H1 (cell line): ENCODE measurements around the gene NSF. TPM values are rescaled to one million over a fixed set of nuclear protein-coding genes. Genes with fewer than 3 reads are reported as not detected.

ENCODE experiments used
- CTCF ChIA-PET: fragments of 300-600 bp; sonication (Branson Sonifier 250); formaldehyde crosslinking; loops from one replicate; lab custom pipeline; 2021; ENCODE audit not compliant: partially characterized antibody; lab: Charles Lee
- POLR2A ChIA-PET: fragments of 300-600 bp; sonication (Branson Sonifier 250); formaldehyde crosslinking; loops from one replicate; lab custom pipeline; 2021; ENCODE audit warnings: inconsistent platforms; ENCODE audit not compliant: partially characterized antibody; lab: Charles Lee
- DNase-seq, 2 experiments: peaks; one replicate each; pipeline versions ENCODE4 v3.0.0 to v3.0.0-alpha.2; 2010 to 2022; ENCODE audit warnings: low spot score in 2 of 2, low read depth in 1 of 2, mixed read lengths in 1 of 2
- FAIRE-seq: peaks from 2 replicates; lab custom pipeline; 2011; peaks lifted over from hg19 to GRCh38; lab: Jason Lieb, UNC
- H2AFZ ChIP-seq: 2 replicates; pipeline ENCODE4 v1.8.1; 2012; ENCODE audit warnings: low read length, inconsistent platforms
- H2AK5ac ChIP-seq: 2 replicates; pipeline ENCODE4 v1.6.1; 2013; ENCODE audit warnings: low read depth, low read length
- H2BK120ac ChIP-seq: replicated peaks from 2 replicates; pipeline ENCODE3; 2013; ENCODE audit warnings: low read depth, low read length, inconsistent platforms
- H2BK12ac ChIP-seq: 2 replicates; pipeline ENCODE4 v1.6.1; 2013; ENCODE audit warnings: low read depth, low read length
- H2BK15ac ChIP-seq: 2 replicates; pipeline ENCODE4 v1.6.1; 2013; ENCODE audit warnings: low read length
- H2BK20ac ChIP-seq: 2 replicates; pipeline ENCODE4 v1.6.1; 2013; ENCODE audit warnings: low read length
- H2BK5ac ChIP-seq: 2 replicates; pipeline ENCODE4 v1.6.1; 2013; ENCODE audit warnings: low read depth, low read length
- H3K14ac ChIP-seq: 2 replicates; pipeline ENCODE4 v1.6.1; 2013; ENCODE audit warnings: inconsistent platforms; ENCODE audit not compliant: insufficient read length
- H3K18ac ChIP-seq: 2 replicates; pipeline ENCODE4 v1.6.1; 2013; ENCODE audit warnings: low read length; ENCODE audit errors: extremely low read depth
- H3K23ac ChIP-seq: 2 replicates; pipeline ENCODE4 v1.6.1; 2013; ENCODE audit warnings: inconsistent platforms; ENCODE audit not compliant: insufficient read length
- H3K23me2 ChIP-seq: 2 replicates; pipeline ENCODE4 v1.6.1; 2013; ENCODE audit warnings: low read depth, low read length
- H3K27ac ChIP-seq: 2 replicates; pipeline ENCODE4 v1.6.1; 2011; ENCODE audit warnings: low read depth, low read length, inconsistent platforms
- H3K27me3 ChIP-seq, 4 experiments: replicated peaks in 1 of 4; 1 replicate in 1 of 4; 2 replicates in 3 of 4; pipeline versions ENCODE4 v1.6.1 to v1.8.1; 2011 to 2013; ENCODE audit warnings: low read length in 3 of 4, mild to moderate bottlenecking in 3 of 4, inconsistent platforms in 2 of 4, mixed read lengths in 2 of 4, moderate library complexity in 1 of 4; ENCODE audit not compliant: control insufficient read depth in 3 of 4, insufficient read depth in 3 of 4; ENCODE audit errors: extremely low read depth in 1 of 4
- H3K36me3 ChIP-seq, 4 experiments: 2 replicates each; pipeline versions ENCODE4 v1.6.1 to v1.8.1; 2011 to 2013; ENCODE audit warnings: mild to moderate bottlenecking in 4 of 4, low read length in 3 of 4, moderate library complexity in 2 of 4, control low read depth in 1 of 4, inconsistent platforms in 1 of 4; ENCODE audit not compliant: insufficient read depth in 4 of 4, control insufficient read depth in 2 of 4
- H3K4ac ChIP-seq: replicated peaks from 2 replicates; pipeline ENCODE3; 2013; ENCODE audit warnings: low read length, low read depth, mixed read lengths, inconsistent platforms; ENCODE audit not compliant: insufficient read length
- H3K4me1 ChIP-seq, 4 experiments: replicated peaks in 1 of 4; 1 replicate in 1 of 4; 2 replicates in 3 of 4; pipeline versions ENCODE4 v1.6.1 to v1.8.1; 2011 to 2013; ENCODE audit warnings: low read length in 3 of 4, inconsistent platforms in 2 of 4, mixed read lengths in 1 of 4; ENCODE audit not compliant: insufficient read depth in 4 of 4, control insufficient read depth in 3 of 4
- H3K4me2 ChIP-seq, 2 experiments: 2 replicates each; pipeline versions ENCODE4 v1.6.1 to v1.8.1; 2011 to 2013; ENCODE audit warnings: low read depth in 2 of 2, low read length in 2 of 2, control low read depth in 1 of 2, inconsistent platforms in 1 of 2, mild to moderate bottlenecking in 1 of 2; ENCODE audit not compliant: insufficient read depth in 1 of 2
- H3K4me3 ChIP-seq, 4 experiments: fragments of 200-600, 300-600 bp in 1 of 4; sonication (generic), shearing (Covaris generic), sonication (Bioruptor Twin) in 1 of 4; 2 replicates each; pipeline versions ENCODE4 v1.5.1 to v1.8.1; 2011 to 2016; ENCODE audit warnings: low read length in 4 of 4, low read depth in 3 of 4, control low read depth in 2 of 4, inconsistent platforms in 2 of 4, mild to moderate bottlenecking in 2 of 4, mixed read lengths in 1 of 4, moderate library complexity in 1 of 4; ENCODE audit not compliant: insufficient read depth in 2 of 4; ENCODE audit errors: extremely low read depth in 1 of 4
- H3K56ac ChIP-seq: replicated peaks from 2 replicates; pipeline ENCODE3; 2013; ENCODE audit warnings: low read depth, mild to moderate bottlenecking, mixed read lengths, low read length, inconsistent platforms; ENCODE audit not compliant: insufficient read length
- H3K79me1 ChIP-seq: 2 replicates; pipeline ENCODE4 v1.6.1; 2013; ENCODE audit warnings: low read depth, low read length, control low read depth
- H3K79me2 ChIP-seq, 2 experiments: 2 replicates each; pipeline versions ENCODE4 v1.6.1 to v1.8.1; 2012 to 2013; ENCODE audit warnings: low read length in 2 of 2, mild to moderate bottlenecking in 2 of 2, inconsistent platforms in 1 of 2; ENCODE audit not compliant: insufficient read depth in 2 of 2, control insufficient read depth in 1 of 2
- H3K9ac ChIP-seq, 4 experiments: replicated peaks in 1 of 4; 1 replicate in 1 of 4; 2 replicates in 3 of 4; pipeline versions ENCODE4 v1.6.1 to v1.8.1; 2011 to 2013; ENCODE audit warnings: low read depth in 3 of 4, low read length in 3 of 4, control low read depth in 2 of 4, mild to moderate bottlenecking in 2 of 4, moderate library complexity in 2 of 4, inconsistent platforms in 1 of 4; ENCODE audit errors: extremely low read depth in 1 of 4
- H3K9me3 ChIP-seq, 2 experiments: 2 replicates each; pipeline versions ENCODE4 v1.6.1 to v1.8.1; 2012 to 2013; ENCODE audit warnings: mild to moderate bottlenecking in 2 of 2, moderate library complexity in 2 of 2, control low read depth in 1 of 2, inconsistent platforms in 1 of 2, low read depth in 1 of 2, low read length in 1 of 2, mixed read lengths in 1 of 2; ENCODE audit not compliant: insufficient read depth in 2 of 2
- H4K20me1 ChIP-seq, 2 experiments: replicated peaks in 1 of 2; 2 replicates each; pipeline versions ENCODE3 to v1.8.1; 2011 to 2013; ENCODE audit warnings: inconsistent platforms in 2 of 2, low read length in 2 of 2, mild to moderate bottlenecking in 1 of 2; ENCODE audit not compliant: insufficient read depth in 2 of 2, control insufficient read depth in 1 of 2
- H4K5ac ChIP-seq: 2 replicates; pipeline ENCODE4 v1.6.1; 2013; ENCODE audit warnings: low read length, low read depth, mixed read lengths, inconsistent platforms; ENCODE audit not compliant: insufficient read length
- H4K8ac ChIP-seq: 2 replicates; pipeline ENCODE4 v1.8.0; 2013; ENCODE audit warnings: mild to moderate bottlenecking, moderate library complexity, low read length, inconsistent platforms; ENCODE audit not compliant: insufficient read depth; ENCODE audit errors: extremely low read depth
- H4K91ac ChIP-seq: replicated peaks from 2 replicates; pipeline ENCODE3; 2013; ENCODE audit warnings: low read length, mixed read lengths, inconsistent platforms; ENCODE audit not compliant: insufficient read length
- GTF2F1 ChIP-seq: IDR thresholded peaks from 2 replicates; pipeline ENCODE4 v1.6.1; 2012; ENCODE audit warnings: low read depth, low read length, improper control_type of control experiment, borderline replicate concordance
- whole genome bisulfite sequencing, 2 experiments: shearing (Covaris generic) in 1 of 2; methylation state at CpG; one replicate each; pipeline versions ENCODE4 v1.1.6 to v1.1.7; 2013 to 2015; ENCODE audit warnings: low lambda C conversion rate in 2 of 2, mixed read lengths in 2 of 2, inconsistent platforms in 1 of 2, low coverage in 1 of 2, missing lambda C conversion rate in 1 of 2; ENCODE audit not compliant: insufficient replicate concordance in 2 of 2, insufficient coverage in 1 of 2, insufficient read length in 1 of 2; ENCODE audit errors: extremely low coverage in 1 of 2, missing lambda C conversion rate in 1 of 2; 5-methylcytosine and 5-hydroxymethylcytosine counted together
- polyA plus RNA-seq, 7 experiments: library from polyadenylated mRNA; depleted of rRNA in 3 of 7; stranded (reverse) in 5 of 7; unstranded in 2 of 7; fragments of >200 nt in 5 of 7; fragments of 200-250 nt in 2 of 7; gene quantifications; 1 replicate in 5 of 7; 2 replicates in 1 of 7; 4 replicates in 1 of 7; pipeline versions ENCODE4 v1.2.1 to v1.2.3, GENCODE V29; 2011 to 2013; ENCODE audit warnings: missing spikeins in 2 of 7, mixed read lengths in 2 of 7
- total RNA-seq: library from RNA; stranded (reverse); fragmentation: NEBNext Ultra II Directional; extraction: Animal tissue kit (Norgen Biotek cat#: 25700); gene quantifications from 2 replicates; pipeline ENCODE4 v1.2.1, GENCODE V29; 2021

Gene NSF
- total and polyA plus RNA-seq, 2 of the 8 experiments (the other 6 are each of a cell fraction or from before 2014, with no cell fraction given): 13.0 to 27.7 TPM

GRCh38 chr17:46737326-46737725 lies 146.9 kb downstream of the NSF start:
- H2BK15ac ChIP-seq: no peak overlapping the region
- H3K23me2 ChIP-seq: no peaks in the 10 kb centered on the region
- CTCF ChIA-PET: interaction anchor here (1.6 to 1.9 kb wide), 2 partner anchors 27 to 85 kb away, joined by 3 to 4 read pairs; no protein-coding TSS in a partner anchor

More at GRCh38 chr17:46737326-46737725, 146.9 kb downstream of the NSF start:
- Histone ChIP-seq H3K4me3 (no peak overlapping the region), H3K9ac (no peak overlapping the region), H3K4ac (no peak overlapping the region), H2BK20ac (no peak overlapping the region), H2BK5ac (no peak overlapping the region), H3K27me3 (no peaks in the 10 kb centered on the region), H4K8ac (no peak overlapping the region), H3K36me3 (no peaks in the 10 kb centered on the region), H3K4me2 (no peak overlapping the region), H2AFZ (no peak overlapping the region), H3K23ac (no peak overlapping the region), H3K79me1 (no peaks in the 10 kb centered on the region), H3K18ac (no peak overlapping the region), H3K56ac (no peak overlapping the region), H3K9me3 (no peaks in the 10 kb centered on the region), H3K79me2 (no peaks in the 10 kb centered on the region), H4K5ac (no peak overlapping the region), H2AK5ac (no peak overlapping the region), H3K4me1 (peaks cover 2 to 7% (median 4%) of the 10 kb centered on the region in 4 experiments; a peak in 6 of 7 replicates), H2BK120ac (no peak overlapping the region), H3K14ac (no peak overlapping the region), H2BK12ac (no peak overlapping the region), H4K20me1 (no peaks in the 10 kb centered on the region), H3K27ac (no peak overlapping the region), H4K91ac (no peak overlapping the region)
- WGBS, 2 experiments: 82% methylated on average over 4 of the region's 4 CpGs; no CpG with 5 or more reads in 1 of the 2 experiments
- no peak for TF ChIP-seq GTF2F1
- FAIRE-seq (no peak), DNase-seq (no peak)
- POLR2A ChIA-PET: no interaction called here
